Smooth muscle cell (in vitro differentiated cells): Measurements from ENCODE around the gene NT5C1A. TPM values are rescaled to one million over a fixed set of nuclear protein-coding genes. Genes with fewer than 3 reads are reported as not detected.

Source experiments
- DNase-seq: peaks from one replicate; lab custom pipeline; 2025; ENCODE audit not compliant: unreplicated experiment; lab: John Stamatoyannopoulos, UW
- H2AFZ ChIP-seq: fragments of 200-600 bp; sonication (generic); 2 replicates; pipeline ENCODE4 v1.6.0; 2016; ENCODE audit warnings: antibody characterized with exemption, low read depth, mild to moderate bottlenecking
- H3F3A ChIP-seq: fragments of 200-600 bp; sonication (generic); 2 replicates; pipeline ENCODE4 v1.6.0; 2017; ENCODE audit warnings: antibody characterized with exemption, low read depth
- H3K27ac ChIP-seq: fragments of 200-600 bp; sonication (generic); 2 replicates; pipeline ENCODE4 v1.5.1; 2016; ENCODE audit warnings: low read depth, mild to moderate bottlenecking
- H3K27me3 ChIP-seq: fragments of 200-600 bp; sonication (generic); 2 replicates; pipeline ENCODE4 v1.6.1; 2016; ENCODE audit warnings: low read depth, mild to moderate bottlenecking
- H3K36me3 ChIP-seq: fragments of 200-600 bp; sonication (generic); 2 replicates; pipeline ENCODE4 v1.5.1; 2016; ENCODE audit warnings: low read depth
- H3K4me1 ChIP-seq: fragments of 200-600 bp; sonication (generic); 2 replicates; pipeline ENCODE4 v1.5.1; 2016; ENCODE audit warnings: low read depth
- H3K4me2 ChIP-seq: fragments of 200-600 bp; sonication (generic); 2 replicates; pipeline ENCODE4 v1.6.0; 2016; ENCODE audit warnings: mild to moderate bottlenecking
- H3K4me3 ChIP-seq: fragments of 200-600 bp; sonication (generic); 2 replicates; pipeline ENCODE4 v1.5.1; 2016; ENCODE audit warnings: mild to moderate bottlenecking
- H3K79me2 ChIP-seq: fragments of 200-600 bp; sonication (generic); 2 replicates; pipeline ENCODE4 v1.6.0; 2016; ENCODE audit warnings: low read depth, mild to moderate bottlenecking
- H3K9ac ChIP-seq: fragments of 200-600 bp; sonication (generic); 2 replicates; pipeline ENCODE4 v1.6.0; 2016; ENCODE audit warnings: low read depth
- H3K9me3 ChIP-seq: fragments of 200-600 bp; sonication (generic); replicated peaks from 2 replicates; pipeline ENCODE4 v1.5.1; 2016; ENCODE audit warnings: low read depth
- H4K20me1 ChIP-seq: fragments of 200-600 bp; sonication (generic); 2 replicates; pipeline ENCODE4 v1.6.0; 2016; ENCODE audit warnings: low read depth
- CTCF ChIP-seq: fragments of 200-600 bp; sonication (generic); IDR thresholded peaks from 2 replicates; pipeline ENCODE4 v1.5.1; 2017; ENCODE audit warnings: borderline replicate concordance, mild to moderate bottlenecking, antibody characterized with exemption; ENCODE audit not compliant: insufficient read depth, poor library complexity, severe bottlenecking
- WGBS: methylation state at CpG from one replicate; pipeline ENCODE4 v1.1.7; 2016; ENCODE audit warnings: low lambda C conversion rate; 5-methylcytosine and 5-hydroxymethylcytosine counted together
- polyA plus RNA-seq: library from polyadenylated mRNA; unstranded; fragments of >200 nt; fragmentation: Nextera tagmentation; extraction: Ambion mirVana; gene quantifications from 2 replicates; pipeline ENCODE4 v1.2.1, GENCODE V29; 2016
- total RNA-seq: library from RNA; depleted of rRNA; stranded (reverse); fragments of >200 nt; gene quantifications from 2 replicates; pipeline ENCODE4 v1.2.3, GENCODE V29; 2014

Gene NT5C1A
- total and polyA plus RNA-seq, 2 experiments from 2014 or later, result not detected

- Histone ChIP-seq H3K4me2 (no peak overlapping the region), H3K79me2 (no peaks in the 10 kb centered on the region), H3K4me3 (no peak overlapping the region), H3K9me3 (no peaks in the 10 kb centered on the region), H3K4me1 (peaks cover 7% of the 10 kb centered on the region), H3K27me3 (peaks cover 95% of the 10 kb centered on the region), H3F3A (no peaks in the 10 kb centered on the region), H4K20me1 (no peaks in the 10 kb centered on the region), H3K36me3 (no peaks in the 10 kb centered on the region), H3K9ac (no peak overlapping the region), H3K27ac (no peak overlapping the region), H2AFZ (no peak overlapping the region)
- no peak for DNase-seq
- WGBS, result 34% methylated on average over 3 of the region's 3 CpGs
- TF ChIP-seq CTCF, result no peak
These were observed 16.8 kb upstream of the NT5C1A start for GRCh38 chr1:39688706-39689105.

- WGBS, result 31% methylated on average over 2 of the region's 2 CpGs
- H2AFZ ChIP-seq, result no peak overlapping the region
- H3K9me3 ChIP-seq, result no peaks in the 10 kb centered on the region
- H3K27me3 ChIP-seq, result peaks cover 95% of the 10 kb centered on the region
- no peak overlapping the region for H3K27ac ChIP-seq
- no peaks in the 10 kb centered on the region for H4K20me1 ChIP-seq
- TF ChIP-seq CTCF, result no peak
- H3K4me1 ChIP-seq, result peaks cover 7% of the 10 kb centered on the region
- no peak overlapping the region for H3K4me2 ChIP-seq
- no peaks in the 10 kb centered on the region for H3F3A ChIP-seq
- H3K4me3 ChIP-seq, result no peak overlapping the region
- H3K79me2 ChIP-seq, result no peaks in the 10 kb centered on the region
- DNase-seq, result no peak
- no peaks in the 10 kb centered on the region for H3K36me3 ChIP-seq
- no peak overlapping the region for H3K9ac ChIP-seq
These were observed 15.3 kb upstream of the NT5C1A start for GRCh38 chr1:39687243-39687642.

- DNase-seq, result no peak
- H3K27ac ChIP-seq, result no peak overlapping the region
- H3K36me3 ChIP-seq, result no peaks in the 10 kb centered on the region
- no peak overlapping the region for H3K9ac ChIP-seq
- H3K4me1 ChIP-seq, result no peaks in the 10 kb centered on the region
- 82% methylated on average over 3 of the region's 3 CpGs for WGBS
- H3K27me3 ChIP-seq, result peaks cover 96% of the 10 kb centered on the region
- H3K4me2 ChIP-seq, result no peak overlapping the region
- H3K79me2 ChIP-seq, result no peaks in the 10 kb centered on the region
- H3F3A ChIP-seq, result no peaks in the 10 kb centered on the region
- H4K20me1 ChIP-seq, result no peaks in the 10 kb centered on the region
- H2AFZ ChIP-seq, result no peak overlapping the region
- no peaks in the 10 kb centered on the region for H3K9me3 ChIP-seq
- no peak overlapping the region for H3K4me3 ChIP-seq
- TF ChIP-seq CTCF, result no peak
These were observed 13.2 kb upstream of the NT5C1A start for GRCh38 chr1:39685071-39685470.

- no peaks in the 10 kb centered on the region for H3F3A ChIP-seq
- H3K4me3 ChIP-seq, result no peak overlapping the region
- no peak for TF ChIP-seq CTCF
- H3K9ac ChIP-seq, result no peak overlapping the region
- H3K4me1 ChIP-seq, result no peaks in the 10 kb centered on the region
- no peak overlapping the region for H2AFZ ChIP-seq
- H3K9me3 ChIP-seq, result no peaks in the 10 kb centered on the region
- WGBS, result 73% methylated on average over 9 of the region's 13 CpGs
- H3K79me2 ChIP-seq, result no peaks in the 10 kb centered on the region
- no peaks in the 10 kb centered on the region for H4K20me1 ChIP-seq
- H3K36me3 ChIP-seq, result no peaks in the 10 kb centered on the region
- H3K27me3 ChIP-seq, result peaks cover 96% of the 10 kb centered on the region
- H3K4me2 ChIP-seq, result no peak overlapping the region
- no peak for DNase-seq
- no peak overlapping the region for H3K27ac ChIP-seq
These were observed 12.4 kb upstream of the NT5C1A start for GRCh38 chr1:39684313-39684664.
